WTC11 (cell line): ENCODE data around the gene STAB2. TPM values are rescaled to one million over a fixed set of nuclear protein-coding genes. Genes with fewer than 3 reads are reported as not detected.

Source experiments
- ATAC-seq: fragments of 200-7000 bp; cut with Tn5 transposase; 2 replicates; pipeline ENCODE4 v1.10.0; 2021; ENCODE audit warnings: mild to moderate bottlenecking, moderate library complexity
- CTCF ChIA-PET: fragments of 300-600 bp; sonication (Branson Sonifier 250); formaldehyde crosslinking; loops from one replicate; lab custom pipeline; 2021; ENCODE audit warnings: antibody characterized with exemption; lab: Charles Lee
- POLR2A ChIA-PET: fragments of 350-600 bp; sonication (Branson Sonifier 250); formaldehyde crosslinking; loops from one replicate; lab custom pipeline; 2021; ENCODE audit warnings: antibody characterized with exemption; lab: Charles Lee
- DNase-seq: peaks from one replicate; pipeline ENCODE4 v3.0.0; 2021; ENCODE audit warnings: low spot score
- H3K27ac Mint-ChIP-seq: 2 replicates; pipeline ENCODE4 v1.8.0; 2021; ENCODE audit warnings: mixed read lengths
- H3K27me3 Mint-ChIP-seq: 2 replicates; pipeline ENCODE4 v1.8.0; 2021; ENCODE audit warnings: low read depth, mild to moderate bottlenecking, moderate library complexity, mixed read lengths
- H3K36me3 Mint-ChIP-seq: 2 replicates; pipeline ENCODE4 v1.8.0; 2021; ENCODE audit warnings: mixed read lengths
- H3K4me1 Mint-ChIP-seq: 2 replicates; pipeline ENCODE4 v1.8.0; 2022; ENCODE audit warnings: mixed read lengths
- H3K4me3 Mint-ChIP-seq: 2 replicates; pipeline ENCODE4 v1.8.0; 2021; ENCODE audit warnings: mild to moderate bottlenecking, moderate library complexity, mixed read lengths
- H3K9me3 Mint-ChIP-seq: 2 replicates; pipeline ENCODE4 v1.8.0; 2021; ENCODE audit warnings: mixed read lengths
- ATF1 ChIP-seq: sonication (generic); formaldehyde crosslinking; IDR thresholded peaks from 2 replicates; pipeline ENCODE4 v1.8.1; 2023; ENCODE audit warnings: mild to moderate bottlenecking, moderate library complexity, missing genetic modification reagents
- EMX1 ChIP-seq: fragments of 250-450 bp; sonication (Bioruptor Pico); IDR thresholded peaks from 2 replicates; pipeline ENCODE4 v1.8.0; 2021; ENCODE audit warnings: mild to moderate bottlenecking
- FOXJ3 ChIP-seq: sonication (generic); formaldehyde crosslinking; IDR thresholded peaks from 2 replicates; pipeline ENCODE4 v1.9.0; 2021; ENCODE audit warnings: missing genetic modification reagents, mild to moderate bottlenecking, borderline replicate concordance
- GABPB1 ChIP-seq: sonication (generic); formaldehyde crosslinking; IDR thresholded peaks from 2 replicates; pipeline ENCODE4 v1.8.1; 2023; ENCODE audit warnings: mild to moderate bottlenecking, missing genetic modification reagents
- GRHL2 ChIP-seq: fragments of 250-450 bp; sonication (Bioruptor Pico); IDR thresholded peaks from 2 replicates; pipeline ENCODE4 v1.8.0; 2022; ENCODE audit warnings: mild to moderate bottlenecking, moderate library complexity; ENCODE audit not compliant: insufficient replicate concordance, severe bottlenecking
- MAX ChIP-seq: sonication (generic); formaldehyde crosslinking; IDR thresholded peaks from 2 replicates; pipeline ENCODE4 v1.8.0; 2022; ENCODE audit warnings: mild to moderate bottlenecking, missing genetic modification reagents
- MYBL2 ChIP-seq: sonication (generic); formaldehyde crosslinking; IDR thresholded peaks from 2 replicates; pipeline ENCODE4 v1.8.1; 2023; ENCODE audit warnings: mild to moderate bottlenecking, moderate library complexity, missing genetic modification reagents
- NR1H2 ChIP-seq: sonication (generic); formaldehyde crosslinking; IDR thresholded peaks from 2 replicates; pipeline ENCODE4 v1.9.0; 2021; ENCODE audit warnings: mild to moderate bottlenecking, moderate library complexity, missing genetic modification reagents
- NR3C1 ChIP-seq: sonication (generic); formaldehyde crosslinking; conservative IDR thresholded peaks from 2 replicates; pipeline ENCODE4 v1.8.1; 2023; ENCODE audit warnings: low read depth, mild to moderate bottlenecking, missing genetic modification reagents
- OVOL2 ChIP-seq: fragments of 250-450 bp; sonication (Bioruptor Pico); IDR thresholded peaks from 2 replicates; pipeline ENCODE4 v1.9.0; 2021; ENCODE audit warnings: mild to moderate bottlenecking, borderline replicate concordance
- RORB ChIP-seq: fragments of 250-450 bp; sonication (Bioruptor Pico); IDR thresholded peaks from 2 replicates; pipeline ENCODE4 v1.9.0; 2021; ENCODE audit warnings: mild to moderate bottlenecking
- SOX15 ChIP-seq: fragments of 250-450 bp; sonication (Bioruptor Pico); IDR thresholded peaks from 2 replicates; pipeline ENCODE4 v1.9.0; 2021; ENCODE audit warnings: mild to moderate bottlenecking
- TEAD4 ChIP-seq: sonication (generic); formaldehyde crosslinking; IDR thresholded peaks from 2 replicates; pipeline ENCODE4 v1.8.0; 2022; ENCODE audit warnings: mild to moderate bottlenecking, missing genetic modification reagents
- USF1 ChIP-seq: sonication (generic); formaldehyde crosslinking; IDR thresholded peaks from 2 replicates; pipeline ENCODE4 v1.8.0; 2022; ENCODE audit warnings: mild to moderate bottlenecking, missing genetic modification reagents
- USF2 ChIP-seq: sonication (generic); formaldehyde crosslinking; IDR thresholded peaks from 2 replicates; pipeline ENCODE4 v1.8.1; 2023; ENCODE audit warnings: mild to moderate bottlenecking, missing genetic modification reagents, moderate library complexity
- ZBTB21 ChIP-seq: sonication (generic); formaldehyde crosslinking; IDR thresholded peaks from 2 replicates; pipeline ENCODE4 v1.8.1; 2023; ENCODE audit warnings: mild to moderate bottlenecking, missing genetic modification reagents, borderline replicate concordance
- ZNF138 ChIP-seq: sonication (generic); formaldehyde crosslinking; conservative IDR thresholded peaks from 2 replicates; pipeline ENCODE4 v1.8.1; 2022; ENCODE audit warnings: mild to moderate bottlenecking, moderate library complexity, missing genetic modification reagents
- ZNF232 ChIP-seq: sonication (generic); formaldehyde crosslinking; IDR thresholded peaks from 2 replicates; pipeline ENCODE4 v1.8.0; 2022; ENCODE audit warnings: mild to moderate bottlenecking, missing genetic modification reagents
- ZNF416 ChIP-seq: fragments of 250-450 bp; sonication (Bioruptor Pico); IDR thresholded peaks from 2 replicates; pipeline ENCODE4 v1.9.0; 2021; ENCODE audit warnings: mild to moderate bottlenecking, inconsistent platforms
- total RNA-seq: library from RNA; stranded (reverse); gene quantifications from 3 replicates; pipeline ENCODE4 v1.2.3, GENCODE V29; 2021
- TF ChIP-seq, protein P1 (sequence below): fragments of 250-450 bp; sonication (Bioruptor Pico); conservative IDR thresholded peaks from 2 replicates; pipeline ENCODE4 v1.9.0; 2021; ENCODE audit warnings: mild to moderate bottlenecking
- TF ChIP-seq, protein P2 (sequence below): sonication (generic); formaldehyde crosslinking; IDR thresholded peaks from 2 replicates; pipeline ENCODE4 v1.8.0; 2023; ENCODE audit warnings: missing genetic modification reagents, mild to moderate bottlenecking, borderline replicate concordance
- TF ChIP-seq, protein P3 (sequence below): fragments of 250-450 bp; sonication (Bioruptor Pico); IDR thresholded peaks from 2 replicates; pipeline ENCODE4 v1.9.0; 2021; ENCODE audit warnings: moderate library complexity, mild to moderate bottlenecking, inconsistent platforms, borderline replicate concordance

The STAB2 gene
- total RNA-seq, 1 experiment from 2014 or later = 0.48 TPM

DNA sequence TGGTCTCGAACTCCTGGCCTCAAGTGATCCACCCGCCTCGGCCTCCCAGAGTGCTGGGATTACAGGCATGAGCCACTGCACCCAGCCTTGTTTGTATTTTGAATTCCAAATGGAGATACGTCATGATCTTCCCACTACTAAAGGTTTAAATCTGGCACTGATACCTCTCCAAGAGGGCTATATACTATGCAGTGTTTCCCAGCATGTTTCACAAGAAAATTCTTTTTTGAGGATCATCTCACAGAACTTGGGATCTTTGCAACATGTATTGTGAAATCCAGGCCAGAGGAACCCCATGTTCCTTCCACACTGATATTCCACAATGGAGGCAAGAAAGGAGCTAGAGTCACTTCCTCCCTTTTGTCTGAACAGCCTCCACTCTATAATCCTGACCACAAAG, 141.2 kb downstream of the STAB2 start (continued):
- TF ChIP-seq FOXJ3 (no peak), OVOL2 (CRISPR knock-in tag) (no peak), NR3C1 (no peak)

DNA sequence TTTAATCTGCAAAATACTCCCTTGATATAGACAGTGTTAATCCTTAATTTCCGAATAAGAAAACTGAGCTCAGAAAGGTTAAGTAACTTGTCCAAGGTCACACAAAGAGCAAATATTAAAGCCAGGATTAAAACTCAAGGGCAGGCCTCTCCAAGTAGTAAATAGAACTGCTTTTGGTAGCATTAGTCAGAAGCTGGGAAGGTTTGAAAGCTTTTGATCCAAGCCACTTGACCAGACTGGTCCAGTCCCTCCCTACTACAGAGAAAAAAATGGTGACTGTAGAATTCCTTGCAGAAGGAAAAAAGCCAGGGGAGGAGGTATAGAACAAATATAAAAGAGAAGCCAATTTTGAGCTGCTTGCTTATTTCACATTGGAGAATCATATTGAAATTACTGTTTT, 142.4 kb downstream of the STAB2 start:
- Mint-ChIP-seq H3K27me3 (peaks cover 2% of the 10 kb centered on the region), H3K36me3 (peaks cover 9% of the 10 kb centered on the region), H3K4me3 (no peak overlapping the region), H3K27ac (no peak overlapping the region), H3K9me3 (peaks cover 24% of the 10 kb centered on the region), H3K4me1 (no peaks in the 10 kb centered on the region)
- TF ChIP-seq ZBTB21 (CRISPR knock-in tag) (no peak), GABPB1 (CRISPR knock-in tag) (no peak), USF1 (CRISPR knock-in tag) (no peak), ATF1 (CRISPR knock-in tag) (no peak), ZNF232 (no peak), RORB (CRISPR knock-in tag) (no peak), TEAD4 (CRISPR knock-in tag) (no peak), ZNF138 (CRISPR knock-in tag) (no peak), USF2 (CRISPR knock-in tag) (no peak), ZNF416 (CRISPR knock-in tag) (no peak), GRHL2 (CRISPR knock-in tag) (no peak), NR1H2 (CRISPR knock-in tag) (no peak), MAX (no peak), MYBL2 (CRISPR knock-in tag) (no peak), EMX1 (CRISPR knock-in tag) (no peak), SOX15 (no peak)
- TF ChIP-seq, protein P1, sequence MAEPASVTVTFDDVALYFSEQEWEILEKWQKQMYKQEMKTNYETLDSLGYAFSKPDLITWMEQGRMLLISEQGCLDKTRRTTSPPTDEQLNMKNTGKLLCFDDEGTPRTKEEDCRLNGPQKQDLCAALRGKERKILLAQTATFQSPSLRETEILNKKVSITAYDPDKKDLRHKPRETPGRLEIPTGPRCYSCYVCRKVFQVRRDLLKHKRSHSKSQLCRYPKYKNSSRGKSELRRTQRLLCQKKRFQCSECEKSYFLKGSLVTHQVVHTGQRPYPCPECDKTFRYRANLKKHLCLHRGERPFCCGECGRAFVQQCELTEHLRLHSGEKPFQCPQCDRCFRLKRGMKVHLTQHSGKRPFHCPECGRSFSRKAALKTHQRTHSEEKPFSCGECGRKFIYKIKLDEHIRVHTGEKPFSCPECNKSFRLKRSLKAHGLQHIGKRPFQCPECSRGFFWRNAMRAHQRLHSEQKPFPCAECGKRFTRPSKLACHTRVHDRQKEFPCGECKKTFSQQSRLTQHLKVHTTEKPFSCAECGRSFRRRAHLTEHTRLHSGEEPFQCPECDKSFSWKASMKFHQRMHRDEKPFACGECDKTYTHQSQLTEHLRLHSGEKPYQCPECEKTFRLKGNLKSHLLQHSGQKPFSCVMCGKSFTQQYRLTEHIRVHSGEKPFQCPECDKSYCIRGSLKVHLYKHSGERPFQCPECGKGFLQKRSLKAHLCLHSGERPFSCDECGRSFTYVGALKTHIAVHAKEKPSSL (CRISPR knock-in tag) = no peak
- TF ChIP-seq, protein P2, sequence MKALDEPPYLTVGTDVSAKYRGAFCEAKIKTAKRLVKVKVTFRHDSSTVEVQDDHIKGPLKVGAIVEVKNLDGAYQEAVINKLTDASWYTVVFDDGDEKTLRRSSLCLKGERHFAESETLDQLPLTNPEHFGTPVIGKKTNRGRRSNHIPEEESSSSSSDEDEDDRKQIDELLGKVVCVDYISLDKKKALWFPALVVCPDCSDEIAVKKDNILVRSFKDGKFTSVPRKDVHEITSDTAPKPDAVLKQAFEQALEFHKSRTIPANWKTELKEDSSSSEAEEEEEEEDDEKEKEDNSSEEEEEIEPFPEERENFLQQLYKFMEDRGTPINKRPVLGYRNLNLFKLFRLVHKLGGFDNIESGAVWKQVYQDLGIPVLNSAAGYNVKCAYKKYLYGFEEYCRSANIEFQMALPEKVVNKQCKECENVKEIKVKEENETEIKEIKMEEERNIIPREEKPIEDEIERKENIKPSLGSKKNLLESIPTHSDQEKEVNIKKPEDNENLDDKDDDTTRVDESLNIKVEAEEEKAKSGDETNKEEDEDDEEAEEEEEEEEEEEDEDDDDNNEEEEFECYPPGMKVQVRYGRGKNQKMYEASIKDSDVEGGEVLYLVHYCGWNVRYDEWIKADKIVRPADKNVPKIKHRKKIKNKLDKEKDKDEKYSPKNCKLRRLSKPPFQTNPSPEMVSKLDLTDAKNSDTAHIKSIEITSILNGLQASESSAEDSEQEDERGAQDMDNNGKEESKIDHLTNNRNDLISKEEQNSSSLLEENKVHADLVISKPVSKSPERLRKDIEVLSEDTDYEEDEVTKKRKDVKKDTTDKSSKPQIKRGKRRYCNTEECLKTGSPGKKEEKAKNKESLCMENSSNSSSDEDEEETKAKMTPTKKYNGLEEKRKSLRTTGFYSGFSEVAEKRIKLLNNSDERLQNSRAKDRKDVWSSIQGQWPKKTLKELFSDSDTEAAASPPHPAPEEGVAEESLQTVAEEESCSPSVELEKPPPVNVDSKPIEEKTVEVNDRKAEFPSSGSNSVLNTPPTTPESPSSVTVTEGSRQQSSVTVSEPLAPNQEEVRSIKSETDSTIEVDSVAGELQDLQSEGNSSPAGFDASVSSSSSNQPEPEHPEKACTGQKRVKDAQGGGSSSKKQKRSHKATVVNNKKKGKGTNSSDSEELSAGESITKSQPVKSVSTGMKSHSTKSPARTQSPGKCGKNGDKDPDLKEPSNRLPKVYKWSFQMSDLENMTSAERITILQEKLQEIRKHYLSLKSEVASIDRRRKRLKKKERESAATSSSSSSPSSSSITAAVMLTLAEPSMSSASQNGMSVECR = no peak
- TF ChIP-seq, protein P3, sequence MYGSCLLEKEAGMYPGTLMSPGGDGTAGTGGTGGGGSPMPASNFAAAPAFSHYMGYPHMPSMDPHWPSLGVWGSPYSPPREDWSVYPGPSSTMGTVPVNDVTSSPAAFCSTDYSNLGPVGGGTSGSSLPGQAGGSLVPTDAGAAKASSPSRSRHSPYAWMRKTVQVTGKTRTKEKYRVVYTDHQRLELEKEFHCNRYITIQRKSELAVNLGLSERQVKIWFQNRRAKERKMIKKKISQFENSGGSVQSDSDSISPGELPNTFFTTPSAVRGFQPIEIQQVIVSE (CRISPR knock-in tag) = no peak
- ATAC-seq (no peak), DNase-seq (no peak)
- POLR2A ChIA-PET = no interaction called here
- CTCF ChIA-PET = interaction anchor here (1.1 to 1.4 kb wide), 2 partner anchors 42 to 97 kb away, joined by 3 to 4 read pairs; no protein-coding TSS in a partner anchor
